Epithelial cell of proximal tubule (primary cell): ENCODE results near the gene MOB1A. TPM values are rescaled to one million over a fixed set of nuclear protein-coding genes. Genes with fewer than 3 reads are reported as not detected.
"Not testable (repeated sequence)": the region's sequence is repeated elsewhere in the genome, so short reads cannot be mapped to it uniquely, and the experiment has no call there.

ENCODE experiments used
- DNase-seq: peaks from one replicate; pipeline ENCODE4 v3.0.0-alpha.2; 2011; ENCODE audit warnings: low read depth
- H3K4me3 ChIP-seq: 2 replicates; pipeline ENCODE4 v1.5.1; 2011; ENCODE audit warnings: low read depth, mild to moderate bottlenecking, low read length
- total RNA-seq: library from RNA; depleted of rRNA; stranded (reverse); fragments of >200 nt; gene quantifications from 2 replicates; pipeline ENCODE4 v1.2.3, GENCODE V29; 2015
- TF ChIP-seq, protein P1 (sequence below): conservative IDR thresholded peaks from 2 replicates; pipeline ENCODE4 v1.5.1; 2012; ENCODE audit warnings: low read depth, mild to moderate bottlenecking, low read length

The MOB1A gene
- total RNA-seq, 1 donor from 2014 or later, result 70.4 TPM

DNA sequence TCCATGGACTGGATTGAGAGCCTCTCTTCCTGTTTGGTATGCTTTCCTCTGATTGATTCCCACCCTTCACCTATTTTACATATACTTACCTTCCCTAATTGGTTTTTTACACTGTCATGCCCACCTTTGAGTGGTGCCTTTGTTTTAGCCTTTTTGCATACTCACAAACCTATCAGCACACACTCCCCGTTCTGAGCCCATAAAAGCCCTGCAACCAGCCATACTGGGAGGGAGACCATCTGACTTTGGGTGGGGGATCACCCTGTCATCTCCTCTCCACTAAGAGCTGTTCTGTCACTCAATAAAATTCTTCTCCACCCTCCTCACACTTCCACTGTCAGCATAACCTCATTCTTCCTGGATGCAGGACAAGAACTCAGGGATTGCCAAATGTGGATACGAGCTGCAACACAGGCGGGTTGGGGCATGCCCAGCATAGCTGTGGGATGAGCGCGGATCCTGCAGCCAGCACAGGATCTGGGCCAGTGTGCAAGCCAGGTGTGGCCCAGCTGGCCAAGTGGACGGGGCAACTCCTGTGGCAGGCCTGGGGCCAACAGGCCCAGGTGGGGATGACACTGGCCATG, 9.4 kb upstream of the MOB1A start:
- TF ChIP-seq, protein P1, sequence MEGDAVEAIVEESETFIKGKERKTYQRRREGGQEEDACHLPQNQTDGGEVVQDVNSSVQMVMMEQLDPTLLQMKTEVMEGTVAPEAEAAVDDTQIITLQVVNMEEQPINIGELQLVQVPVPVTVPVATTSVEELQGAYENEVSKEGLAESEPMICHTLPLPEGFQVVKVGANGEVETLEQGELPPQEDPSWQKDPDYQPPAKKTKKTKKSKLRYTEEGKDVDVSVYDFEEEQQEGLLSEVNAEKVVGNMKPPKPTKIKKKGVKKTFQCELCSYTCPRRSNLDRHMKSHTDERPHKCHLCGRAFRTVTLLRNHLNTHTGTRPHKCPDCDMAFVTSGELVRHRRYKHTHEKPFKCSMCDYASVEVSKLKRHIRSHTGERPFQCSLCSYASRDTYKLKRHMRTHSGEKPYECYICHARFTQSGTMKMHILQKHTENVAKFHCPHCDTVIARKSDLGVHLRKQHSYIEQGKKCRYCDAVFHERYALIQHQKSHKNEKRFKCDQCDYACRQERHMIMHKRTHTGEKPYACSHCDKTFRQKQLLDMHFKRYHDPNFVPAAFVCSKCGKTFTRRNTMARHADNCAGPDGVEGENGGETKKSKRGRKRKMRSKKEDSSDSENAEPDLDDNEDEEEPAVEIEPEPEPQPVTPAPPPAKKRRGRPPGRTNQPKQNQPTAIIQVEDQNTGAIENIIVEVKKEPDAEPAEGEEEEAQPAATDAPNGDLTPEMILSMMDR, result no peak
- DNase-seq, result no peak
- H3K4me3 ChIP-seq, result no peak overlapping the region

DNA sequence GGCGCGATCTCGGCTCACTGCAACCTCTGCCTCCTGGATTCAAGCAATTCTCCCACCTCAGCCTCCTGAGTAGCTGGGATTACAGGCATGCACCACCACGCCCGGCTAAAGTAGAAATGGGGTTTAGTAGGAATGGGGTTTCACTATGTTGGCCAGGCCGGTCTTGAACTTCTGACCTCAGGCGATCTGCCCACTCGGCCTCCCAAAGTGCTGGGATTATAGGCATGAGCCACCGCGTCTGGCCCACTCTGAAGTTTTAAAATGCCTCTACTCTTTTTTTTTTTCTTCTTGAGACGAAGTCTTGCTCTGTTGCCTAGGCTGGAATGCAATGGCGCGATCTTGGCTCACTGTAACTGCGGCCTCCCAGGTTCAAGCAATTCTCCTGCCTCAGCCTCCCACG, 8.0 kb upstream of the MOB1A start:
- DNase-seq, H3K4me3 ChIP-seq: not testable (repeated sequence)

DNA sequence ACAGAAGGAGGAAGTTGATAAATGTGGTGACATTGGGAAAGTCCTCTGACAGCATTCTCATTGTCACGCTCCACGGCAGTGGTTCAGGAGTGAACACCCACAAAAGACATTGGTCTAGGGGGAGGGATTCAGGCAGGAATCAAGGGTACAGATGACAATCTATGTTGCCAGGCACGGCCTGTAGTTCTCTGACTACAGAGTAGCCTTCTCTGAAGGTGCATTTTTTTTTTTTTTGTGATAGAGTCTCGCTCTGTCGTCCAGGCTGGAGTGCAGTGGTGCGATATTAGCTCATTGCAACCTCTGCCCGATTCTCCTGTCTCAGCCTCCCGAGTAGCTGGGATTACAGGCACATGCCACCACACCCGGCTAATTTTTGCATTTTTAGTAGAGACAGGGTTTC, 7.4 kb upstream of the MOB1A start:
- no peak for DNase-seq
- H3K4me3 ChIP-seq, result no peak overlapping the region
- TF ChIP-seq, protein P1, result no peak

DNA sequence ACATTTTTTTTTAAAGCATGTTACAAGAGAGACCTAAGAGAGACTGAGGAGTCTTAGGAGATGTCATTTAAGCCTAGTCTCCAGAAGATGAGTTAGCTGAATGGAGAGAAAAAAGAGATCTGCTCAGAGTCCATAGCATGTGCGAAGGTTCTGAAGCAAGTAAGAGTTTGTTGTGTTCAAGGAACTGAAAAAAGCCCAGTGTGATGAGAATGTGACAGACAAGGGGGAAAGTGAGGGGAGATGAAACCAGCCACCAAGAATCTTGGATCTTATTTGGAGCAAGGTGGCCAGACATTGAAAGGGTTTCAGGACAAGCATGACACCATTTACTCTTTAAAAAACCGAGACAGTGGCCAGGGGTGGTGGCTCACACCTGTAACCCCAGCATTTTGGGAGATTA, 5.2 kb upstream of the MOB1A start:
- DNase-seq, result no peak
- H3K4me3 ChIP-seq, result no peak overlapping the region
- TF ChIP-seq, protein P1, result no peak

DNA sequence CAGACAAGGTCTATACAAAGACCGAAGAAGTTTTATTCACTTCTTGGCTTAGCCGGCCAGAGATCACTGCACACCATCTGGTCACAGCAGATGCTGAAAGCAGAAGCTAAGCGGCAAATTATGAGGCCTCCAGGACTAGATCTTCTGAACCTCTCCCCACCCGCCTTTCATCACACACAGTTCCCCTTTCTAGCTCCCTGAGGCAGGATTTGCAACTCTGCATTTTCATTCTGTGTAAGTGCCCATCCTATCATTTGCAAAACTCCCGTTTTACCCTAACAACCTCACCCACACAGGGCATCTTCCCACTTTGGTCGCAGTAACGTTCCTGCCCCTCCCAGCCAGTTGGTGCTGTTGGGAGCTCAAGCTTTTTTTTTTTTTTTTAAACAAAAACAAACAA, 3.1 kb upstream of the MOB1A start:
- DNase-seq, result no peak
- TF ChIP-seq, protein P1, result no peak
- no peak overlapping the region for H3K4me3 ChIP-seq

DNA sequence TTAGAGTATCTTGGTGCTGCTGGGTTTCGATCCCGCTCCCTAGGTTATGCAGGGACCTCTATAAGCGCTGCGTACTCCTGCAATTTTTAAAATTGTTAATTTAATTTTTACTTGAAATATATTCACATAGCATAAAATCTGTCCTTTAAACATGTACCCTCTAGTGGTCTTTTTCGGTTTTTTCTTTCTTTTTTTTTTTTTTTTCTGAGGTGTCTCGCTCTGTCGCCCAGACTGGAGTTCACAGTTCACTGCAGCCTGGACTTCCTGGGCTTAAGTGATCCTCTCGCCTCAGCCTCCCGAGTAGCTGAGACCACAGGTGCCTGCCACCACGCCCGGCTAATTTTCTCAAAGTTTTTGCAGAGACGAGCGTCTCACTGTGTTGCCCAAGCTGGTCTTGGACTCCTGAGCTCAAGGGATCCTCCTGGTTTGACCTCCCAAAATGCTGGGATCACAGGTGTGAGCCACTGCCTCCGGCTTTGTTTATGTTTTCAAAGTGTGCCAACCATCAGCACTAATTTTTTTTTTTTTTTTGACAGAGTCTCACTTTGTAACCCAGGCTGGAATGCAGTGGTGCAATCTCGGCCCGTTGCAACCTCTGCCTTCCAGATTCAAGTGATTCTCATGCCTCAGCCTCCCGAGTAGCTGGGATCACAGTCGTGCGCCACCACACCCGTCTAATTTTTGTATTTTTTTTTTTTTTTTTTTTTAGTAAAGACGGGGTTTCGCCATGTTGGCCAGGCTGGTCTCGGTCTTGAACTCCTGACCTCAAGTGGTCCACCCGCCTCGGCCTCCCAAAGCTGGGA, 585 bp upstream of the MOB1A start:
- peak overlapping the region; percentile 99 for H3K4me3 ChIP-seq
- TF ChIP-seq, protein P1, result peak; percentile 15
- DNase-seq, result no peak

DNA sequence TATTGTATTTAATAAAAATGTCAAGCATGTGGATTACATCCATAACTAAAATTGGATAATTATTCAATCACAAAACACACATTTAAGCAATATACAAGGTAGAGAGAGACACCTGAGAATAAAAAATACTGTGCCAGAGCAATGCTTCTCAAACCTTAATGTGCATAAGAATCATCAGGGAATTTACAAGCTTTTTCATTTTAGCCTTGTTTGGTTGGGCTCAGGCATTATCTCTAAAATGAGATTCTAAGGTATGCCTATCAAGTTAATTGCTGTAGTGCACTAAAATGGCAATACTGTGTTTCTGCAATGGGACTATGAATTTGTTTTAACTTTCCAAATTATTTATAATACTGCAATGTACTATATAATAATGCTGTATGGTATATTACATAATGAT, 983 bp downstream of the MOB1A start:
- H3K4me3 ChIP-seq, result peak overlapping the region; percentile 99
- DNase-seq, result no peak
- TF ChIP-seq, protein P1, result no peak
